HG02852 (cell line): ENCODE results near the gene CCDC8.
"Not testable (repeated sequence)": the region's sequence is repeated elsewhere in the genome, so short reads cannot be mapped to it uniquely, and the experiment has no call there.

ENCODE experiments used
- ATAC-seq: cut with Tn5 transposase; IDR thresholded peaks from one replicate; pipeline ENCODE4 v1.9.1; 2021; ENCODE audit warnings: mild to moderate bottlenecking, moderate library complexity; ENCODE audit not compliant: unreplicated experiment

CCDC8 gene

DNA sequence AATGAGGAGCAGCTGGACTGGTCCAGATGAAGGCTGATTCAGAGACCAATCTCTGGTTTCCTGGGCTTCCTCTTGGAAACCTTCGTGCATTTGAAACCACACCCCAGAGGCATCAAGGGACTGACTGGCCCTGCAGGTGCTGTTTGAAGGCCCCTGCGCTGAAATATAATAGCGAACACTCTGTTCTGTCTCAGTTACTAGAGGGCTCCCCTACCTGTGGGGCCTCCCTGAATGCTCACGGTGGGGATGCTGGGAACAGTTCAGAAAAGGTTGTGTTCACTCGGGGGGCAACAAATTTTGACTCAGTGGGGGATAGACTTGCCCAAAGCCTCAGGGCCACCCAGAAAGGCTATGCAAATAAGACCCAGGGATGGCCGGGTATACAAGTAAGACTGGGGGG, 6.4 kb downstream of the CCDC8 start:
- ATAC-seq = no peak

DNA sequence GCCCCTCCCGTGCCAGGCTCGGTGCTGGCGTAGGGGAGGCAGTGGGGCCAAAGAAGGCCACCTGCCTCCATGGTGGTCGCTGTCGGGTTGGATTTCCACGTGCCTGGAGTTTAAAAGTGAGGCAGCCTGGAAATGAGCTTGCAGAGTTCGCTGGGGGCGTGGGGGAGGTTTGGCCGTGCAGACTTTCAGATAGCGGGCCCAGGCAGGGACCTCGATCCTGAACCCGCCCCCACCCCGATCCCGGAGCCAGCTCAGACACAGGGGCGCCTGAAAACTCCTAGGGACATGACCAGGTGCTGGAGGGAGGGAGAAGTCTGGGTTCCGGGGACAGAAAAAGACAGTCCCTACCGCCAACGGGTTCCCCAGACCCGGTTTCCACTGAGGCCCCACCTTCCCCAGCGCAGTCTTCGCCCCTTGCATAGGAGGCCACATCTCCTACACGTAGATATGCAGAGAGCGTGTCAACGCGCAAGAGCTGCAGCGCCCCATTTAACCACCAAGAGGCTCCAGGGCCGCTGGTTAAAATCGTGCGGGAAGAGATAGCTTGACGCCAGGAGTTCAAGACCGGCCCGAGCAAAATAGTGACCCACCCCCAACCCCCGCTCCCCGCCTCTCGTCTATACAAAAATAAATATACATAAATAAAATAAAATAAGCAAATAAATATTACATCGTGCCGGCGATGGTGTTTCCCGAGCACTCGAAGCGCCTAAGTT, 8.5 kb downstream of the CCDC8 start:
- no peak for ATAC-seq

DNA sequence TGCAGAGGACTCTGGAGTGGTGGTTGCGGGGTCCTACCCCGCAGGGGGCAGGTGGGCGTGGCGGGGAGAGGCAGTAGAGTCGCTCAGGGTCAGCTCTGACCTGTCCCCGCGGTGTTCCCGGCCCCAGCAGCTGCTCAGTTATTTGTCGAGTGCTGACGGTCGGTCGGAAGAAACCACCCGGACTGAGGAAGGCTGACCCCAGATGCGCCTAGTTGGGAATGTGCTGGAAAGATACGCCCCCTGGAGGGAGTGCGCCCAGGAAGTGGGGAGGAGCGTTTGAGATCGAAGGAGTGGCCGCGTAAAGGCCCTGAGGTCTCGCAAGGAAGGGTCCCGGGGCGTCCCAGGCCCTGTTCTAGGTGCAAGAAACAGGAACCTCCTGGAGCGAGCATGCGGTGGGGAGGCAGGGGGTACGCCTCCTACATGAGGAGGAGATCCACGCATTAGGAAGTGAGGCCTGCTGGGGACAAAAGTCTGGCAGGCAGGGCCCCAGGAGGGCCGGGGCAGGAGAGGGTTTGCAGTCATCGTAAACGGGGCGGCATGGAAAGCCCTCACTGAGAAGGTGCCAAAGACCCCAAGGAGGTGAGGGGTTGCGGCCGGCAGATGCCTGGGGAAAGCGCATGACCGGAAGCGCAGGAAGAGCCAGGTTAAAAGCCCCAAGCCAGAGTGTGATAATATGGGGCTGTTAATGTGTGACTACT, 9.2 kb downstream of the CCDC8 start:
- ATAC-seq = no peak

DNA sequence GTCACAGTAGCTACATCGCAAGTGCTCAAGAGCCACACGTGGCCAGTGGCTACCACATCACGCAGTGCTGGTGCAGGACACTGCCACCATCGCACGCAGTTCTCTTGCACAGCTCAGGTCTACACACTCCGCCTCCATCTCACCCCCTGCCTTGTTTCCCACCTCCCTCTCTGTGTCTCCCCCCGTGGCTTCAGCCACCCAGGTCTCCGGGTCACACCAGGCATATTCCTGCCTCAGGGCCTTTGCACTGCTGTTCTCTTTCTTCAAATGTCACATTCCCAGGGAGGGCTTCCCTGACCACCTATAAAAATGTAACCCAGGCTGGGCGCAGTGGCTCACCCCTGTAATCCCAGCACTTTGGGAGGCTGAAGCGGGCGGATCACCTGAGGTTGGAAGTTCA, 10.6 kb downstream of the CCDC8 start:
- ATAC-seq = no peak

DNA sequence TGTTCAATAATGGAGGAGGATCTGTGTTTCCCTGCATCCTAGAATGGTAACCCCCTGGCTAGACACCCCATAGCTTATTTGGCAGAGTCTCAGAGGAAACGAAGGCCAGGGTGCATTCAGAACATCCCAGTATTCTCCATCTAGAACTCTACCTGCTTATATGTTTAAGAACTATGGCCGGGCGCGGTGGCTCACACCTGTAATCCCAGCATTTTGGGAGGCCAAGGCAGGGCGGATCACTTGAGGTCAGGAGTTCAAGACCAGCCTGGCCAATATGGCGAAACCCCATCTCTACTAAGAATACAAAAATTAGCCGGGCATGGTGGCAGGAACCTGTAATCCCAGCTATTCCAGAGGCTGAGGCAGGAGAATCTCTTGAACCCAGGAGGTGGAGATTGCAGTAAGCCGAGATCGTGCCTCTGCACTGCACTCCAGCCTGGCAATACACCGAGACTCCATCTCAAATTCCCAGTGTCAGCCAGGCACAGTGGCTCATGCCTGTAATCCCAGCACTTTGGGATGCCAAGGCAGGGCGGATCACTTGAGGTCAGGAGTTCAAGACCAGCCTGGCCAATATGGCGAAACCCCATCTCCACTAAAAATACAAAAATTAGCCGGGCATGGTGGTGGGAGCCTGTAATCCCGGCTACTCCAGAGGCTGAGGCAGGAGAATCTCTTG, 15.4 kb downstream of the CCDC8 start:
- ATAC-seq = not testable (repeated sequence)

DNA sequence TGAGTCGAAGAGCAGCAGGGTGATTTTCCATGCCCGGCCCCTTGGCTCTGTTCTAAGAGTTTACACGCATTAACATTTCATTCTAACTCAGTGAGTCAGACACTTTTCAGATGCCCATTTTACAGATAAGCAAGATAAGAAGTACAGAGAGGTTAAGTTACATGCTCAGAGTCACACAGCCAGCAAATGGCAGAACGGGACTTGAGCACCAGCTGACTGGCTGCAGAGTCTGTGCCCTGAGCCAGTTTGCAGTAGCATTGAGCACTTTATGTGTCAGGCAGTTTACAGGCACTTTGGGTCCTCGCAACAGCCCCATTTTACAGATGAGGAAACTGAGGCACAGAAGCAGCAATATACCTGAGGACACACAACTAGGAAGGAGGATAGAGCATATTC, 19.0 kb downstream of the CCDC8 start:
- no peak for ATAC-seq

DNA sequence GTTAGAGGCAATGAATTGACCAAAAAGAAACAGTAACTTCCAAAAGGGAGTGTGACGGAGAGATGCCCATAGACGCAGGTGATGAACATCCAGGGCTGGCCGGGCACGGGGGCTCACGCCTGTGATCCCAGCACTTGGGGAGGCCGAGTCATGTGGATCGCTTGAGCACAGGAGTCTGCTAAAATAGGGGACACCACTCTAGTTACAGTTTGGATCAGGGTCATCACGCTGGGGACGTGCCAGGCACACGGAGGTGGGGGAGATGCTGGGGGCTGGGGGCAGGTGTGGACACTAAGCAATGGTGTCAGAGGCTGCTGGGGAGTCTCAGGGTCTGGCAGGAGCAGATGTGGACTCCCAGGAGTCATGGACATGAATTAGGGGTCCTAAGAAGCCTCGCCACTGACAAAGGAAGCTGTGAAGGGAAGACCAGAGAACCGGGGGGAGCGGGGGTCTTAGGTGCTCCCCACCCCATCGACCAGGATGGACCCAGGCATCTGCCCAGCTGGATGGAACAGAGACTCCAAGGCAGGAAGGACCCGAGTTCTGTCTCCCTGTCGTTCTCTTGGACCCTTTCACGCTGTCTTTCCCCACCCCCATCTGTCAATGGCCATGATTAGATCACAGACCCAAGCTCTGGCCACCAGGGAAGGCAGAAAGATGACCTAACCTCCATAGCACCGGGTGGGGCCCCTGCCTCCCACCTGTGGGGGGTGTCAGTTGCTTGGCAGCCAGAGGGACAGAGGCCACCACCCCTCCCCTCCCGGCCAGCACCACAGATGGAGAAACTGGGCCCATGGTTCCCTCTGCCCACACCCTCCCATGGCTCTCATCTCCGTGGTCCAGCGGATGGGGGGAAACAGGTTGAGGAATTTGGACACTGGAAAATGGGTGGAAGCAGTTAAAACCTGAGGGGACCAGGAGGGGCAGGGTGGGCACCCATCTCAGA, 19.6 kb downstream of the CCDC8 start:
- ATAC-seq = no peak

DNA sequence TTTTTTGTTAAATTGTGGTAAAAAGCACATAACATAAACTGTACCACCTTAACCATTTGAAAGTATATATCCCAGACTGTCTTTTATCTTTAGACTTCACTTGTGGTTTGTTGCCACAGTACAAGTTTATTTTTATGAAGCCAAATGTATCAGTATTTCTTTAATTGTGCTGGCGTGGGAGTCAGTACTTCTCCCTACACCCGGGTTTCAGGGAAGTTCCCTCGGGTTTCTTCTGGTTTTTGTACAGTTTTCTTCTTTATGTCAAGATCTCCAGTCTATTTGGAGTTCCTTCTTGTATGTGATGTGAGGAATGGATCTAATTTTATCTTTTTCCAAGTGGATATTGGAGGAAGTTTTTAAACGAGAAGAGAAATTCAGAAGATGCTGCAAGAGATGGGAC, 20.5 kb downstream of the CCDC8 start:
- no peak for ATAC-seq

DNA sequence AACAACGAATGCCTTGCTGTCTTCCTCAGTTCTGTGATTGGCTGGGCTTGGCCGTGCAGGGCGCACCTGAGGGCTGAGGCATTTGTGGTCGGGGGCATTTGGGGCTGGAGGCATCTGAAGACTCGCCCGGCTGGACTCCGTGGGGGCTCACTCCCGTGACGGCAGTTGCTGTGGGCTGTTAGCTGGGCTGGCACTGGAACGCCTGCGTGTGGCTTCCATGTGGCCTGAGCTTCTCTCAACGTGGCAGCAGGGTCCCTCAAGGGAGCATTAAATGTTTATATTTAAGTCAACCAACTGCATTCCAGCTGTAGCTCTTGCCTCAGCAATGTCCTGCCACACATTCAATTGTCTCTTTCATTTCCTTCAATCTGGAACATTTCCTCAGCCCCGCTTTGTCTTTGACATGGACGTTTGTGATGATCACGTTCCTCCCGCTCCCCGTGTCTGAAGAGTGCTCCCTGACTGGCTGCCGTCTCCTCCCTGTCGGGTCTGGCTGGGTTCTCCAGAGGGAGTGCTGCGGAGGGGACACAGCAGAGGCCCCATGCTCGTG, 21.0 kb downstream of the CCDC8 start:
- ATAC-seq = no peak

DNA sequence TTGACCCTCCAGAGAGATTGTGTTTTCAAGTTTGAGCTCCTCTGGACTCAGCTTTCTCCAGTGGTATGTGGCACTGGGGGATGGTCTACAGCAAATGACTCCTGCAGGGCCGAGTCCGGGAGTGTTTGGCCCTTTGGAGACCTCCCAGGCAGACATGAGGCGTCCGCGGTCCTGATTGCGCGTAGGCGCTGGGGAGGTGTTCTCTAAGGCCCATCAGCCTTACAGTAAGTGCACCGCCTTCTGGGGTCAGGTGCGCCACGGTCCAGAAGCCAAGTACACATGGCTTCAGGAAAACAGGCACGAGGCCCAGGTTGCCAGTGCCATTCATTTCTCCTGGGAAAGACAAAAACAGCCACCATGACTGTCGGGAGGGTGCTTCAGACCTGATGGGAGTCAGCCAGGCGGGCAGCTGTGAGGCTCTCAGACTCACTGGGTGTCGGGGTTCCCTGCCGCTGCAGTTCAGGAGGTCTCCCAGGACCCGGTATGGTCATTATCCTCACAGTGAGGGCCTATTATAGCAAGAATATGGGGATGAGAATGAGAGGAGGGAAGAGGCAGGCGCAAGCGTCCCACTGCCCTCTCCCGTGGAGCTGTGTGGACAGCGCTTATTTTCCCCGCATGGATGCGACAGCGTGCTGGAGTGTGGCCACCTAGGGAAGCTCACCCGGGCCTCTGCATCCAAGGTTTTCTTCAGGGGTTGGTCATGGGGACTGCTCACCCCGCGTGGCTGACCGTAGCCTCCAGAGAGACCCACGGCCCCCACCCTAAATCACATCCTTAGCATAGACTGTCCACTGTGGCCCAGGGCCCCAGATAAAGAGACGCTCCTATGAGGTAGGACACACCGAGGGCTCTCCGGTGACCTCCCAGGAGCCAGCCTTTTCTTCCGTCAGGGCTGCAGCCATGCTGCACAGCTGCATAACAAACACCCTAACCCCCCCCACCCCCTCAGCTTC, 21.8 kb downstream of the CCDC8 start:
- no peak for ATAC-seq

DNA sequence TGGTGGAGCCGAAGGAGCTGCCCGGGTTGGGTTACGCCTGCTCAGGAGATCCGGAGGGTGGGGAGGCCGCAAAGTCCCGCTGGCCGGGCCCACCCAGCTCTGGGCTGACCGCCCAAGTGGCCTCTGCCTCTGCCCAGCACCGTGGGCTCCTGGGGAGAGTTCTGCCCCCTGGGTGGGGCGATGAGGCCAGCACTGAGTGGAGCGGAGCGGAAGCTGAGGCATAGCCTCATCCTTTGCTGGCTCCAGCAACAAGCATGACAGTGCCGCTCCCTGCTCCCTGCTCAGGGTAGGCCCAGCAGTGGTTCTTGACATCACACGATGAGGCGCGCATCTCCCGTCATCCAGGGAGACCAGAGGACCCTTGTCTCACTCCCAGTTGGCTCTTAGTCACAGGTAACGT, 22.5 kb downstream of the CCDC8 start:
- no peak for ATAC-seq

DNA sequence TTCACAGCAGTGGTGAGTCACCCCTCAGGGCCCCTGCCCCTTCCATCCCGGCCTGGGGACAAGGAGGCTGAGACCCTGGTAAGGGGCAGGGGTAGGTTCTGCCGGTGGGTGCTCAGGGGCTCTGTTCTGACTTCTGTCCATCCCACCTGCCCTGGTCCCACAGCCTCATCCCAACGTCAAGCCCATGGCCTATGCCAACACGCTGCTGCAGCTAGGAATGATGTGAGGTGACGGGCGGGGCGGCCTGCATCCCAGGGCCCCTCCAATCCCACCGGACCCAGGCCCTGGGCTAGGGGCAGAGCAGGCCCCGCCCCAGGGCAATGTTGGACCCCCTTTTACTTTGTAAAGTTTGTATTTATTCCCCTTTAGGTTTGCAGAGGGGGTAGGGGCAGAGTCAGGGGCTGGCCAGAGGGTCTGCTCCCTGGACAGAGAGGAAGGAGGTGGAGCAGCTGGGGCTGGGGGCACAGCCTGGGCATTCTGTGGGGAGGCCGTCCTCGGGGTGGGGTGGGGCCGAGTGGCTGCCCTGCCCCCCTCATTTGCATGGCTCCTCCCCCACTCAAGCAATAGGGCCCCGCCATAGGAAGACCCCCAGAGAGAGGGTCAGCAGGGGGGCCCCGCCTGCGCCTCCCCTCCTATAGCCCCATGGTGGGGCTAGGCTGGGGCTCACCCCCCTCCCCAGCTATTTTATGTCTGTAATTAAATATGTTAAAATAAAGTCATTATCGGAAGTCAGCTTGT, 23.1 kb downstream of the CCDC8 start:
- ATAC-seq = no peak

DNA sequence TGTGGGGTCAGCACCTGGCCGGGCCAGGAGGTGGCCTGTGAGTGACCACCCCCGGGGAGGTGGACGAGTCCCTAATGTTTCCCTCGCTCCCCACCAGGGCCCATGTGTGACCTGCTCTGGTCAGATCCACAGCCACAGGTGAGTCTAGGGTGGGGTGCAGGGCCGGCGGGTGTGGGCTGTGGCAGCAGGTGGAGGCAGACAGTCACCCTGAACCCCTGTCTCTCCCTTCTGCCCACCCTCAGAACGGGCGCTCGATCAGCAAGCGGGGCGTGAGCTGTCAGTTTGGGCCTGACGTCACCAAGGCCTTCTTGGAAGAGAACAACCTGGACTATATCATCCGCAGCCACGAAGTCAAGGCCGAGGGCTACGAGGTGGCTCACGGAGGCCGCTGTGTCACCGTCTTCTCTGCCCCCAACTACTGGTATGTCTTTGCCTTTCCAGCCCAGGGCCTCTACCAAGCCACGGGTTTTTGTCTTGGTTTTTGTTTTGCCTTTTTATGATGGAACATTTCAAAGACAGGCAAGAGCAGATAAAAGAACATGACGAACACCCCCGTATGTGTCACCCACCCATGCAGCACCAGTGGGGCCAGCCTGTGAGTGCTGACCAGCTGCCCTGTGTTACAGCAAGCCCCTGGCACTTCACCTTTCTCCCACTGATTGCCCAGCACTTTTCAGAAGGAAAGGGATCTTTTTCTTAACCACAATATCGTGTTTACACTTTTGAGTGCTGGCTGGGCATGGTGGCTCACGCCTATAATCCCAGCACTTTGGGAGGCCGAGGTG, 24.9 kb downstream of the CCDC8 start:
- no peak for ATAC-seq

DNA sequence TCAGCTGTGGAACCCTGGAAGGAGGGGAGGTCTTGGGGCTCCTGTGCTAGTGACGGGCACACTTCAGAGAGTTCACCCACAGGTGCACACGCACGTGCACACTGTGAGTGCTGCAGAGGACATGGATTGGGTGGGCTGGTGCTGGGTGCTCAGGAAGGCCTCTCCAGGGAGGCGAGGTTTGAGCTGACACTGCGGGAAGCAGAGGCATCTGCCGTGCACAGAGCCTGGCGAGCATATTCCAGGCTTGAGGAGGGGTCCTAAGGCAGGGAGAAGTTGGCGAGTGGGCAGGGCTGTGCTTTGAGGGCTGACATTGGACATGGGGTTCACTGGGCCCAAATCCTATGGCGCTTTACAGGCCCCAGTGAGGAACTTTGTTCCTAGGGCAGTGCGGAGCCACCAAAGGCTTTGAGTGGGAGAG, 25.6 kb downstream of the CCDC8 start:
- ATAC-seq = no peak

DNA sequence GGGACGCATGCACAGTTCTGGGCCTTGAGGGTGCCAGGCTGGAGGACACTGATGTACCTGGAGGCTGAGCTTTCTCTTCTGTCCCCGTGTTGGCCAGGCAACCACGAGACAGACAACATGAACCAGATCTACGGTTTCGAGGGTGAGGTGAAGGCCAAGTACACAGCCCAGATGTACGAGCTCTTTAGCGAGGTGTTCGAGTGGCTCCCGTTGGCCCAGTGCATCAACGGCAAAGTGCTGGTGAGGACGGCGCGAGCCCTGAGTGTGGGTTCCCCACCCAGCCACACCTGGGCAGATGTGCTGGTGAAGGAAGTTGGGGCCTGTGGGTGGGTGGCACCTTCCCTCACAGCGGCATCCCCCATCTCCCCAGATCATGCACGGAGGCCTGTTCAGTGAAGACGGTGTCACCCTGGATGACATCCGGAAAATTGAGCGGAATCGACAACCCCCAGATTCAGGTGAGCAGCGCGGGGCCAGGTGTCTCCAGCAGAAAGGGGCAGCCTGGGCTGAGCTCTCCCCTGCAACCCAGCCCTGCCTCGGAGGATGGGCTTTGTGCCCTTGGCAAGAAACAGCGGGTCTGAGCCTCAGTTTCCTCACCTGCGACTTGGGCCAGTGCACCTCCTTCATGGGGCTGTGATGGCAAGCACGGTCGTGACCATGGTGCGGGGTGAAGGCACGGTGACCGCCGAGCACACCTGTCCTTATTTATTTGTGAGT, 26.2 kb downstream of the CCDC8 start:
- ATAC-seq = no peak

DNA sequence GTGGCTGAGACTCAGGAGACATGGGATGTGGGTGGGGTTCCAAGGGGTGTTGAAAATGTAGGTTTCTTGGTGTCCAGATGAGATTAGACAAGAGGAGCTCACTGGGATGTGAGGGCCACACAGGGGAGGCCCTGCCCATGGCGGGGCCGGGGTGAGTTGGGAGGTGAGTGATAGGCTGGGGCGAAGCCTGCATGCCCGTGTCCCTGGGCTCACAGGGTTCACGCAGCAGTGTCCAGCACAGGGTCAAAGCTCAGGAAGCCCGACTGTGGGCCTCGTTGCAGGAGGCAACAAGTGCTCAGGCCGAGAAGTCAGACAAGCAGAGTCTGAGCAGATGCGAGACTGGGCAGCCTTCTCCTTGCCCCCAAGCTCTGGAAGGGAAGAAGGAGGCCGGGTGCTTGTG, 27.2 kb downstream of the CCDC8 start:
- no peak for ATAC-seq

DNA sequence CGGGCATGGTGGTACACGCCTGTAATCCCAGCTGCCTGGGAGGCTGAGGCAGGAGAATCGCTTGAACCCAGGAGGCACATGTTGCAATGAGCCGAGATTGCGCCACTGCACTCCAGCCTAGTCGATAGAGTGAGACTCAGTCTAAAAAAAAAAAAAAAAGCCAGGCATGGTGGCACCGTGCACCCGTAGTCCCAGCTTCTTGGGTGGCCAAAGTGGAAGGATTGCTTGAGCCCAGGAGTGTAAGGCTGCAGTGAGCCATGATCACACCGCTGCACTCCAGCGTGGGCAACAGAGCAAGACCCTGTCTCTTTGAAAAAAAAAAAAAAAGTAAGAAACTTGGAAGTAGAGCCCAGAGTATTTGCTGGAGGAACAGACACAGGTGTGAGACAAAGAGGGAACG, 27.7 kb downstream of the CCDC8 start:
- ATAC-seq = no peak

DNA sequence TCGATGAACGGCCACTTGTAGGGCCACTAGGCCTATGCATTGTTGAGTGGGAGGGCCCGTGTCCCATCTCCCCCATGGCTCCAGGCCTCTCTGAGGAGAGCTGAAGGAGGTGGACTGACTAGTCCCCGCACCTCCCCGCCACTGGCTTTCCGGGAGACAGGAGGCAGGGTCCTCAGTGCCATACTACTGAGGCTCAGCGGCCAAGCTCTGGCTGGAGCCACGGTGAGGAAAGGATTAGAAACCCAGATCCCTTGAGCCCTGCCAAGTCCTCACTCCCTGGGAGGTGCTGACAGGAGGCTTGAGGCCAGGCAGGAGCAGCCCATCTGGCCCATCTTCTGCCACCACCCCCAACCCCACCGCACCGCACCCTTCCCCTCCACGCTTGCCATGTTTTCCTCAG, 29.0 kb downstream of the CCDC8 start:
- no peak for ATAC-seq
